H7 (cell line): Measurements from ENCODE around the gene FOXO4. TPM values are rescaled to one million over a fixed set of nuclear protein-coding genes. Genes with fewer than 3 reads are reported as not detected.

ENCODE experiments used
- DNase-seq: peaks from one replicate; pipeline ENCODE4 v3.0.0; 2012
- H3K27me3 ChIP-seq: 2 replicates; pipeline ENCODE4 v1.6.0; 2011; ENCODE audit warnings: mild to moderate bottlenecking, low read length; ENCODE audit not compliant: control insufficient read depth, insufficient read depth
- H3K36me3 ChIP-seq: replicated peaks from 2 replicates; pipeline ENCODE4 v1.5.1; 2011; ENCODE audit warnings: low read length; ENCODE audit not compliant: control insufficient read depth, insufficient read depth
- H3K4me3 ChIP-seq: 2 replicates; pipeline ENCODE4 v1.5.1; 2011; ENCODE audit warnings: low read depth, mild to moderate bottlenecking, control low read depth, low read length, moderate library complexity; ENCODE audit not compliant: insufficient read depth
- total RNA-seq: library from RNA; depleted of rRNA; stranded (reverse); fragments of >200 nt; shearing (Covaris generic); gene quantifications from 2 replicates; pipeline ENCODE4 v1.2.3, GENCODE V29; 2014

The FOXO4 gene
- total RNA-seq, 1 experiment from 2014 or later: 18.6 TPM

DNA sequence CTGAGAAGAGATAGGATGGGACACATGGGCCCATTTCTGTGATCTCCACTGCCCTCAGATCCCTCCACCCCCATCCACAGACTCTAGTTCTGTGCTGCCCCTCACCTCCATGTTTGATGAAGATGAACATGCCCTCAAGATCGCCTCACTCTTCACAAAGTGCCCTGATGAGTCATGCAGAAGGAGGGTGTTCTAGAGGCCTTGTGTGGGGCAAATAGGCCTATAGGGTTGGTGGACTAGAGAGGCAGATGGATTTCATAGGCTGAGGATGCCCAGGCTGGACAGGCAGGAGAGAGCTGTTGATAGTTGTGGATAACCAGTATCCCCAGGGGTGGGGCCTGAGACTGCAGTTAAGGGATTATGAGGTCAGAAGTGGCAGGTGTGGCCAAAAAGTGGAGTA is 10.8 kb downstream of the FOXO4 start, which contains the start of gene CXorf65:
TSS of gene CXorf65 (minus strand) at position 314 of the 400 bp plus-strand sequence. CDS start at position 130, 184 bp downstream.
- Histone ChIP-seq H3K36me3 (no peaks in the 10 kb centered on the region; the same call in 1 of the 2 replicates), H3K27me3 (peaks cover 2% of the 10 kb centered on the region), H3K4me3 (no peak within 1 kb of the TSS)
- DNase-seq: no peak

- H3K4me3 ChIP-seq: no peak overlapping the region
- no peaks in the 10 kb centered on the region for H3K36me3 ChIP-seq
- DNase-seq: no peak
Measured at GRCh38 chrX:71107245-71107644, 11.6 kb downstream of the FOXO4 start.

DNA sequence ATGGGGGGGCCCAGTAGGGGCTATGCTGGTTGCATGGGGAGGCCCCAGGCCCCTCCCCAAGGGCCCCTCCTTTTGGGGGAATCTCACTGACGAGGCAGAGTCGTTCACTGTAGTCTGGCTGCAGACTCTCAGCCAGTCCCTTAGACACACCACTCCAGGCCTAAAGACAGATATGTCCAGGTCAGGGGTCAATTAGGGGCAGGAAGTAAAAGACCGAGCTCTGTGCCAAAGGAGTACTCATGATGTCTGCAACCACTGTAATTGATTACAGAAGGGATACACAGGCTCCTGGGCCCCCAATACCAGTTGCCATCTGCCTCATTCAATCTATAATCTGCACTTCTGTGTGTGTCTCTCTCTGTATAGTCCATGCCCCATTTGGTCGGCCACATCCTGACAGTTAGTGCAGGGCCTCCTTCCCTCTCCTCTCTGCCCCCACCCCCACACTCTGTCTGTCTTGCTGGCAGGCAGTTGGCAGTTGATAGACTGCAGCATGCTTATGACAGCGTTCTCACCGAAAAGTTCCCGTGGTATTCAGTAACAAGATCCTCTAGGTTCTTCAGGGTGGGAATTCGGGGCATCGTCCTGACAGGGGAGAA is 12.2 kb downstream of the FOXO4 start:
- H3K27me3 ChIP-seq: peaks cover 6% of the 10 kb centered on the region
- no peak overlapping the region for H3K4me3 ChIP-seq
- no peaks in the 10 kb centered on the region for H3K36me3 ChIP-seq
- no peak for DNase-seq

More at GRCh38 chrX:71107245-71107644, 11.6 kb downstream of the FOXO4 start:
- H3K27me3 ChIP-seq: peaks cover 6% of the 10 kb centered on the region

DNA sequence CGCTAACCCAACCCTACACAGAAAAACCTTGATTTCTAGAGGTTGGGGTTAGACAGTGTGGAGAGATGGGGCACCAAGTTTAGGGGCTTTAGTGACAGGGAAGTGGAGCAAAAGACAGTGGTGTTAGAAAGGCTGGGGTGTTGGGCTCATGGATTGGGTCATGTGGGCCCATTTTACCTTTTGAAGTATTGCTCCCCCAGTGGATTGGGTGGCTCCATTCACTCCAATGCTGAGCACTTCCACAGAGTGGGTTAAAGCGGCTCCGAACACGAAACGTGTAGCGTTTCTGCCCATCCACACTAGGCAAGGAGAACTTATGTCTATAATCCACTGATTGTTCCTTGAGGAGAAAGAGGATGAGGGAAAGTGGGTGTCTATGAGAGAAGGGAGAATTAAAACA is 13.4 kb downstream of the FOXO4 start:
- H3K36me3 ChIP-seq: no peaks in the 10 kb centered on the region
- no peak for DNase-seq
- no peak overlapping the region for H3K4me3 ChIP-seq
- peaks cover 6% of the 10 kb centered on the region for H3K27me3 ChIP-seq

DNA sequence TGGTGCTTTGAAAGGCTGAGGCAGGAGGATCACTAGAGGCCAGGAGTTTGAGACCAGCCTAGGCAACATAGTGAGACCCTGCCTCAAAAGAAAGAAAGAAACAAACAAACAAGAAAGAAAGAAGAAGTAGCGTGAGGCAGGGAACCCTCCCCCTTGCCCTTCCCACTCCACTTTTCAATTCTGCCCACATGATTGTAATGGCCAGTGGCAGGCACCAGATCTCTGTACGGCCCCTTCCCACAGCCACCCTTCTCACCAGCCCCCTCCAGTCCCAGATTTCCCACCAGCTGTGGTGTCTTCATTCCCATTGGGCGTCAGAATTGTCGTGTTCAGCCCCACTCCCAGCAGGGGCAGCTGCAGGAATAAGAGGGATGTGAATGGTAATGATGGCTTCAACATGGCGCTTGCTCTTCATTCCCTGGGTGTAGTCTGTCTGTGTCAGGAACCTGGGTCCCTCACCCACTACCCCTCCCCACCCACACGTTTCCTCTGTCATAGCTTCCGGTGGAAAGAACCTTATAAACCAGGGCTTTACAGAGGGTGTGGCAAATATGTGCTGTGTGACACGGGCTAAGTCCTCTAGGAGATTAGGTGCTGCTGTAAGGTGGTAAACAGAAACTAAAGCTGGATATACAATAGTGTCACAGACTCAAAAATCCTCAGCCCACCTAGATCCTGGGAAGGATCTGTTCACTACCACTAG is 15.6 kb downstream of the FOXO4 start, which contains the start of gene IL2RG:
TSS of gene IL2RG (minus strand) at position 437 of the 703 bp plus-strand sequence. CDS start at position 399, 38 bp downstream.
- H3K27me3 ChIP-seq: peaks cover 6% of the 10 kb centered on the region
- H3K4me3 ChIP-seq: no peak within 1 kb of the TSS
- H3K36me3 ChIP-seq: no peaks in the 10 kb centered on the region
- DNase-seq: no peak

GRCh38 chrX:71111921-71112431 is 16.3 kb downstream of the FOXO4 start:
- no peak for DNase-seq
- H3K36me3 ChIP-seq: no peaks in the 10 kb centered on the region
- H3K4me3 ChIP-seq: no peak overlapping the region
- H3K27me3 ChIP-seq: peaks cover 6% of the 10 kb centered on the region

DNA sequence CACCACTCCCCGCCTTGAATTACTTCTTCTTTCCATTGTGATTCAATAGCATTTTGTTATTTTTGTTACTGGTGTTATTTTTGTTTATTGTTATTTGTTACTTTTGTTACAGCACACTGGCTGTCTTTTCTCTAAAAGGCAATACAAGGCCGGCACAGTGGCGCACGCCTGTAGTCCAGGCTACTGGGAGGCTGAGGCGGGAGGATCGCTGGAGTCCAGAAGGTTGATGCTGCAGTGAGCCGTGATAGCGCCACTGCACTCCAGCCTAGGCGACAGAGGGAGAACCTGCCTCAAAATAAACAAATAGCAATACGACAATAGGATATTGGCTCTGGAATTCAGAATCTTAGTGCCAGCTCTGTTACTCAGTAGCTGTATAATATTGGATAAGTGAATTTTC is 21.7 kb downstream of the FOXO4 start:
- DNase-seq: no peak
- peaks cover 1% of the 10 kb centered on the region for H3K36me3 ChIP-seq
- H3K27me3 ChIP-seq: peaks cover 2% of the 10 kb centered on the region; the same call in 1 of the 2 replicates
- no peak overlapping the region for H3K4me3 ChIP-seq

- Histone ChIP-seq H3K36me3 (peaks cover 1% of the 10 kb centered on the region), H3K27me3 (peaks cover 2% of the 10 kb centered on the region; the same call in 1 of the 2 replicates), H3K4me3 (peak within 1 kb of the TSS; percentile 55)
- DNase-seq: peak; percentile 92
Measured at GRCh38 chrX:71118032-71118984, 22.7 kb downstream of the FOXO4 start, which contains the start of gene MED12. MED12 (plus strand) TSS chrX:71118596; CDS start chrX:71118755, 159 bp downstream.

GRCh38 chrX:71118985-71119535 is 23.4 kb downstream of the FOXO4 start:
- no peak for DNase-seq
- Histone ChIP-seq H3K36me3 (peaks cover 1% of the 10 kb centered on the region), H3K4me3 (peak overlapping the region; percentile 55), H3K27me3 (peaks cover 2% of the 10 kb centered on the region; the same call in 1 of the 2 replicates)

DNA sequence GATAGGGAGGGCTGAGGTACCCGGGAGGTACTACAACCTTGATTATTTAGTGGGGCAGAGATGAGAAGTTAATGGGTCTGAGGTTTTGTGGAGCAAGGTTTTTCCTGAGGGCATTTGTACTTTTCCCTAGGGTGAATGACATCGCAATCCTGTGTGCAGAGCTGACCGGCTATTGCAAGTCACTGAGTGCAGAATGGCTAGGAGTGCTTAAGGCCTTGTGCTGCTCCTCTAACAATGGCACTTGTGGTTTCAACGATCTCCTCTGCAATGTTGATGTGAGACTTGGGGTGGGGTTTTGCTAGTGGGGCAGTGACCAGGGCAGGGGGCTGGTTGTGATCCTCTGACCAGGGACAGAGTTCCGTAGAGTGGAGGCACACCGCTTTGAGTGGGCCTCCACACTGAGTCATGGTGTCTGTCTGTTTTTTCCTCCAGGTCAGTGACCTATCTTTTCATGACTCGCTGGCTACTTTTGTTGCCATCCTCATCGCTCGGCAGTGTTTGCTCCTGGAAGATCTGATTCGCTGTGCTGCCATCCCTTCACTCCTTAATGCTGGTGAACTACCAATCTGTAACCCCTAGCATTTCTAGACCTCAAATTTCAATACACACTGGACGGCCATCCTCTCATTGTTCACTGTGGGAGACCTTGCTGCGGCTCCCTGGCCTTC is 32.6 kb downstream of the FOXO4 start:
- DNase-seq: no peak

DNA sequence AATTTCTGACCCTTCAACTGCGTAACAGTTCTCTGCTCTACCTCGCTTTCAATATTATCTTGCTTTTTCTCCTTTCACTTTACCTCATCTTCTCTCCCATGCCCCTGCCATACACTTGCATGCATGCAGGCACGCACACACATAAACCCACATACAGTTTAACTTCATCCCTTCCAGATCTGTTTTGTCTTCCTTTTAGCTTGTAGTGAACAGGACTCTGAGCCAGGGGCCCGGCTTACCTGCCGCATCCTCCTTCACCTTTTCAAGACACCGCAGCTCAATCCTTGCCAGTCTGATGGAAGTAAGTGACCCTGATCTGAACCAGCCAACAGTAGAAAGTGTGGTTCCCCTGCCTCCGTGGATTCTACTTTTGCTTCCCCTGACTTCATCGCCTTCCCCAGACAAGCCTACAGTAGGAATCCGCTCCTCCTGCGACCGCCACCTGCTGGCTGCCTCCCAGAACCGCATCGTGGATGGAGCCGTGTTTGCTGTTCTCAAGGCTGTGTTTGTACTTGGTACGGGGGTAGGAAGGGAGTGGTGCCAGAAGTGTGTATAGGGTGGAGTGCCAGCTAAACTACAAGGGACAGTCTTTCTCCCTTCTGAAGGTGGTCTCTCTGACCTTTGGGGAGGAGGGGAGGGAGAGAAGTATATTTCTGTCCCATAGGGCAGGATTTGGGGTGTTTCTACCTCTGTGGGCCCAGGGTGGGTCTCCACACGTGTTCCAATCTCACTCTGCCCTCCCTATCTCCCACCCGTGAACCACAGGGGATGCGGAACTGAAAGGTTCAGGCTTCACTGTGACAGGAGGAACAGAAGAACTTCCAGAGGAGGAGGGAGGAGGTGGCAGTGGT is 33.5 kb downstream of the FOXO4 start:
- Histone ChIP-seq H3K36me3 (peaks cover 10% of the 10 kb centered on the region), H3K4me3 (no peak overlapping the region), H3K27me3 (no peaks in the 10 kb centered on the region)
- peak; percentile 69 for DNase-seq

More for the DNA sequence above, 32.6 kb downstream of the FOXO4 start:
- no peak overlapping the region for H3K4me3 ChIP-seq
- H3K36me3 ChIP-seq: peaks cover 10% of the 10 kb centered on the region
- H3K27me3 ChIP-seq: no peaks in the 10 kb centered on the region

DNA sequence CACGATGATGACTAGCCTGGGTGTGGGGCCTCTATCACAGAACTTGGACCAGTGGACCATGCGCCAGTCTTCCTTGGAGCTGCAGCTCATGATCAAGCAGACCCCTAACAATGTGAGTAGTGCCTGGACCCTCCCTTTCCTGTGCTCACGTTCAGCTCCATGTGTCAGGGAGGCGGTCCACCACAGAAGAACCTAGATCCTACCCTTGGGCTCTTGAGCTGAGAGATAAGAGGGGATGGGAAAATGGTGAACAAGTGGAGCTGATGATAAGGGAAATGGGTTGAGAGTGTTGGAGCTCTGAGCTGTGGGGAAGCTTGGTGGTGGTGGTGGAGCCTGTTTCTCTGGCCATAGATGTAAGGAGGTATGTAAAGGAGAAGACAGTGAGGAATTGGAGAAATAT is 35.9 kb downstream of the FOXO4 start:
- Histone ChIP-seq H3K4me3 (no peak overlapping the region), H3K36me3 (peaks cover 7% of the 10 kb centered on the region)
- DNase-seq: no peak

DNA sequence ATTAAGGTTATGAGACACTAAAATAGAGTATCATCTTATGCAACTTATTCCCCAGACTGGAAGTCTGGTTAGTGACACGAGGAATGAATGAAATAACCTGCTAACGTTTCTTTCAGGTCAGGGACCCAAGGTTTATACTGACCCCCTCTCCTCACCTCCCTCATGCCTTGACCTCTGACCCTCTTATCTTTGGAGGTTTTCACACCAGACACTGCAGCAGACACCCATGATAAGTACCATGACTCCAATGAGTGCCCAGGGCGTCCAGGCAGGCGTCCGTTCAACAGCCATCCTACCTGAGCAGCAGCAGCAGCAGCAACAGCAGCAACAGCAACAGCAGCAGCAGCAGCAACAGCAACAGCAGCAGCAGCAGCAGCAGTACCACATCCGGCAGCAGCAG is 44.8 kb downstream of the FOXO4 start:
- 0 out of 2 replicates have a peak, but pooled peaks cover 2% of the 10 kb centered on the region for H3K27me3 ChIP-seq
- H3K4me3 ChIP-seq: no peak overlapping the region
- DNase-seq: no peak
- H3K36me3 ChIP-seq: peaks cover 5% of the 10 kb centered on the region

More for the DNA sequence above, 35.9 kb downstream of the FOXO4 start:
- no peaks in the 10 kb centered on the region for H3K27me3 ChIP-seq
